Measurements from ENCODE around the gene FAM72D.
"Not testable (repeated sequence)": the region's sequence is repeated elsewhere in the genome, so short reads cannot be mapped to it uniquely, and the experiment has no call there.

GRCh38 chr1:145055217-145055760 lies 40.5 kb upstream of the FAM72D start:
- TF ChIP-seq CTCF (conservative IDR thresholded peaks at IDR 0.05; ENCODE audit: low read depth in 2 of 2); EZH2phosphoT487 (IDR thresholded peaks at IDR 0.05; ENCODE audit: unreplicated experiment); EZH2 (IDR thresholded peaks at IDR 0.05; ENCODE audit: low read depth, unreplicated experiment); JUNB (IDR thresholded peaks at IDR 0.05; ENCODE audit: unreplicated experiment); REST (IDR thresholded peaks at IDR 0.05; ENCODE audit: unreplicated experiment); POLR2AphosphoS5 (IDR thresholded peaks at IDR 0.05; ENCODE audit: low read depth); ZNF114 (CRISPR knock-in tag; IDR thresholded peaks at IDR 0.05): not testable (repeated sequence)

Data from GM23338 (cell line).